ENCODE results near the gene XAGE2. TPM values are rescaled to one million over a fixed set of nuclear protein-coding genes. Genes with fewer than 3 reads are reported as not detected.

Gene XAGE2
- total and polyA plus RNA-seq, 2 of the 8 experiments (the other 6 are each of a cell fraction or from before 2014, with no cell fraction given), result not detected

DNA sequence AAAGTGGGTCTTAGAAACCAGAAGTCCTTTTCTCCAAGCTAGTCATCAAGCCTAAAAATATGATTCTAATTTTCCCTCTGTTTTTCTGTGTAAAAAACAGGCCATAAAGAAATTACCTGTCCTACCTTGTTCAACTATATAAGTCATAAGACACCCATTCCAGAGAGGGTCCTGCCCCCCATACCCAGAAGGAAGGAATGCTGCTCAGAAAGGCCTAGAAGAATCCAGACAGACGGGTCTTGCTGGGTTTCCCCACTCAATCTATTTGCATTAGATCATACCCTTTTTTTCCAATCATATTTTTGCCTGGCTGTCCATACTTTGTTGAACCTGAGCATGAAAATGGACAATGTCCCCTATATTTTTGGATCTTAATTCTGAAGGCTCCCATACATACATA lies 16.3 kb upstream of the XAGE2 start:
- Histone ChIP-seq H2BK20ac (ENCODE audit: low read length) (no peak overlapping the region), H3K36me3 (ENCODE audit: control insufficient read depth in 2 of 4, insufficient read depth in 4 of 4, low read length in 3 of 4) (no peaks in the 10 kb centered on the region), H2BK120ac (replicated peaks; ENCODE audit: low read depth, low read length) (no peak overlapping the region), H3K4me2 (ENCODE audit: insufficient read depth in 1 of 2, low read depth in 2 of 2, low read length in 2 of 2) (no peak overlapping the region), H2AFZ (ENCODE audit: low read length) (no peak overlapping the region), H3K4me1 (replicated peaks in 1 of 4; ENCODE audit: control insufficient read depth in 3 of 4, insufficient read depth in 4 of 4, low read length in 3 of 4) (peaks cover 0 to 4% (median 0%) of the 10 kb centered on the region in 4 experiments; a peak in 3 of 7 replicates), H3K27me3 (replicated peaks in 1 of 4; ENCODE audit: control insufficient read depth in 3 of 4, extremely low read depth in 1 of 4, insufficient read depth in 3 of 4, low read length in 3 of 4) (no peaks in the 10 kb centered on the region), H3K56ac (replicated peaks; ENCODE audit: insufficient read length, low read depth, low read length) (no peak overlapping the region), H3K27ac (ENCODE audit: low read depth, low read length) (no peak overlapping the region), H3K79me2 (ENCODE audit: control insufficient read depth in 1 of 2, insufficient read depth in 2 of 2, low read length in 2 of 2) (no peaks in the 10 kb centered on the region), H3K9me3 (ENCODE audit: insufficient read depth in 2 of 2, low read depth in 1 of 2, low read length in 1 of 2) (no peaks in the 10 kb centered on the region), H4K91ac (replicated peaks; ENCODE audit: insufficient read length, low read length) (no peak overlapping the region), H4K8ac (ENCODE audit: extremely low read depth, insufficient read depth, low read length) (no peak overlapping the region), H4K5ac (ENCODE audit: insufficient read length, low read depth, low read length) (no peak overlapping the region), H3K79me1 (ENCODE audit: low read depth, low read length) (no peaks in the 10 kb centered on the region), H3K4me3 (ENCODE audit: extremely low read depth in 1 of 4, insufficient read depth in 2 of 4, low read depth in 3 of 4, low read length in 4 of 4) (no peak overlapping the region), H3K18ac (ENCODE audit: extremely low read depth, low read length) (no peak overlapping the region), H3K14ac (ENCODE audit: insufficient read length) (no peak overlapping the region), H2BK5ac (ENCODE audit: low read depth, low read length) (no peak overlapping the region), H4K20me1 (replicated peaks in 1 of 2; ENCODE audit: control insufficient read depth in 1 of 2, insufficient read depth in 2 of 2, low read length in 2 of 2) (no peaks in the 10 kb centered on the region), H3K4ac (replicated peaks; ENCODE audit: insufficient read length, low read depth, low read length) (no peak overlapping the region), H2BK12ac (ENCODE audit: low read depth, low read length) (no peak overlapping the region), H2AK5ac (ENCODE audit: low read depth, low read length) (no peak overlapping the region), H3K9ac (replicated peaks in 1 of 4; ENCODE audit: extremely low read depth in 1 of 4, low read depth in 3 of 4, low read length in 3 of 4) (no peak overlapping the region), H3K23me2 (ENCODE audit: low read depth, low read length) (no peaks in the 10 kb centered on the region), H3K23ac (ENCODE audit: insufficient read length) (no peak overlapping the region), H2BK15ac (ENCODE audit: low read length) (no peak overlapping the region)
- 100% methylated on average over 1 of the region's 1 CpG; no CpG with 5 or more reads in 1 of the 2 experiments for WGBS, 2 experiments (ENCODE audit: extremely low coverage in 1 of 2, insufficient coverage in 1 of 2, insufficient read length in 1 of 2, insufficient replicate concordance in 2 of 2, low coverage in 1 of 2, low lambda C conversion rate in 2 of 2, missing lambda C conversion rate in 1 of 2)
- FAIRE-seq (no peak), DNase-seq (ENCODE audit: low read depth in 1 of 2, low spot score in 2 of 2) (no peak)
- ChIA-PET CTCF (ENCODE audit: partially characterized antibody) (no interaction called here), POLR2A (ENCODE audit: partially characterized antibody) (no interaction called here)
- TF ChIP-seq SUZ12 (IDR thresholded peaks at IDR 0.05; ENCODE audit: low read length) (no peak), RBBP5 (IDR thresholded peaks at IDR 0.05; ENCODE audit: borderline replicate concordance, low read depth, low read length) (no peak), HDAC2 (IDR thresholded peaks at IDR 0.05; ENCODE audit: borderline replicate concordance in 1 of 2, low read depth in 2 of 2, low read length in 2 of 2) (no peak), ATF3 (IDR thresholded peaks at IDR 0.05; ENCODE audit: insufficient read depth, low read depth, low read length) (no peak), RAD21 (IDR thresholded peaks at IDR 0.05 in 1 of 2, conservative IDR thresholded peaks at IDR 0.05 in 1 of 2; ENCODE audit: low read depth in 2 of 2, low read length in 2 of 2) (no peak), EP300 (IDR thresholded peaks at IDR 0.05; ENCODE audit: borderline replicate concordance in 1 of 2, low read depth in 2 of 2, low read length in 2 of 2) (no peak), TAF7 (optimal IDR thresholded peaks at IDR 0.05; ENCODE audit: borderline replicate concordance, low read depth, low read length) (no peak)

Data from H1 (cell line).